GM12873 (cell line): Measurements from ENCODE around the gene CARNS1.

ENCODE experiments used
- CTCF ChIP-seq: IDR thresholded peaks from 2 replicates; pipeline ENCODE4 v1.5.1; 2012; ENCODE audit warnings: low read depth, mild to moderate bottlenecking, moderate library complexity, low read length, control low read depth; ENCODE audit not compliant: insufficient read depth; ENCODE audit errors: missing control alignments

CARNS1 gene

GRCh38 chr11:67378544-67378943, 36.9 kb upstream of the CARNS1 start:
- TF ChIP-seq CTCF, result no peak

GRCh38 chr11:67379061-67380058, 36.1 kb upstream of the CARNS1 start:
- no peak for TF ChIP-seq CTCF

- TF ChIP-seq CTCF, result no peak
Measured at GRCh38 chr11:67381244-67381972, 34.1 kb upstream of the CARNS1 start.

- peak; percentile 100 for TF ChIP-seq CTCF
Measured at GRCh38 chr11:67382276-67383136, 33.0 kb upstream of the CARNS1 start.

- no peak for TF ChIP-seq CTCF
Measured at GRCh38 chr11:67384851-67385366, 30.6 kb upstream of the CARNS1 start.

- TF ChIP-seq CTCF, result no peak
Measured at GRCh38 chr11:67387069-67387468, 28.4 kb upstream of the CARNS1 start.

- no peak for TF ChIP-seq CTCF
Measured at GRCh38 chr11:67387518-67387917, 28.0 kb upstream of the CARNS1 start.
